ENCODE measurements around the gene SLC6A11.

Gene SLC6A11

GRCh38 chr3:10890665-10891064 lies 74.6 kb downstream of the SLC6A11 start:
- no peak for DNase-seq

GRCh38 chr3:10892622-10893021 lies 76.6 kb downstream of the SLC6A11 start:
- DNase-seq, result no peak

GRCh38 chr3:10901296-10901945 lies 85.4 kb downstream of the SLC6A11 start:
- DNase-seq, result no peak

- DNase-seq, result no peak
Measured at GRCh38 chr3:10907262-10907661, 91.2 kb downstream of the SLC6A11 start.

- no peak for DNase-seq
Measured at GRCh38 chr3:10910367-10910766, 94.3 kb downstream of the SLC6A11 start.

- no peak for DNase-seq
Measured at GRCh38 chr3:10911350-10912002, 95.4 kb downstream of the SLC6A11 start.

- DNase-seq, result no peak
Measured at GRCh38 chr3:10912786-10913185, 96.8 kb downstream of the SLC6A11 start.

GRCh38 chr3:10915376-10915775 lies 99.3 kb downstream of the SLC6A11 start:
- DNase-seq, result no peak

GRCh38 chr3:10917176-10917575 lies 101.1 kb downstream of the SLC6A11 start:
- no peak for DNase-seq

- no peak for DNase-seq
Measured at GRCh38 chr3:10918011-10918410, 102.0 kb downstream of the SLC6A11 start.

- DNase-seq, result no peak
Measured at GRCh38 chr3:10919636-10920035, 103.6 kb downstream of the SLC6A11 start.

- no peak for DNase-seq
Measured at GRCh38 chr3:10925436-10926255, 109.6 kb downstream of the SLC6A11 start.

GRCh38 chr3:10926256-10926810 lies 110.3 kb downstream of the SLC6A11 start:
- no peak for DNase-seq

GRCh38 chr3:10926811-10927521 lies 110.9 kb downstream of the SLC6A11 start:
- DNase-seq, result no peak

- DNase-seq, result no peak
Measured at GRCh38 chr3:10927551-10927950, 111.5 kb downstream of the SLC6A11 start.

- DNase-seq, result no peak
Measured at GRCh38 chr3:10928407-10928960, 112.5 kb downstream of the SLC6A11 start.

- DNase-seq, result no peak
Measured at GRCh38 chr3:10928961-10929471, 113.0 kb downstream of the SLC6A11 start.

GRCh38 chr3:10929978-10930665 lies 114.1 kb downstream of the SLC6A11 start:
- no peak for DNase-seq

GRCh38 chr3:10930666-10931040 lies 114.6 kb downstream of the SLC6A11 start:
- DNase-seq, result no peak

GRCh38 chr3:10932596-10932995 lies 116.6 kb downstream of the SLC6A11 start:
- no peak for DNase-seq

GRCh38 chr3:10933021-10933420 lies 117.0 kb downstream of the SLC6A11 start:
- no peak for DNase-seq

- no peak for DNase-seq
Measured at GRCh38 chr3:10933470-10933804, 117.4 kb downstream of the SLC6A11 start.

All from activated CD8-positive, alpha-beta memory T cell treated with anti-CD3 and anti-CD28 coated beads, Interleukin-2, amount 50 U/mL, for 48 hours (primary cell).